Neuronal stem cell (in vitro differentiated cells): Measurements from ENCODE around the gene GXYLT2.

ENCODE experiments used
- DNase-seq: peaks from one replicate; pipeline ENCODE4 v3.0.0-alpha.2; 2013; ENCODE audit warnings: low spot score
- H2AFZ ChIP-seq: one replicate; pipeline ENCODE4 v1.6.1; 2013; ENCODE audit warnings: mild to moderate bottlenecking, low read length, inconsistent platforms
- H2AK5ac ChIP-seq: 2 replicates; pipeline ENCODE4 v1.6.1; 2013; ENCODE audit warnings: low read depth, mild to moderate bottlenecking, inconsistent platforms, low read length, moderate library complexity, mixed read lengths
- H2BK120ac ChIP-seq: 2 replicates; pipeline ENCODE4 v1.6.1; 2013; ENCODE audit warnings: low read depth, mild to moderate bottlenecking, inconsistent platforms, low read length, moderate library complexity, mixed read lengths
- H2BK12ac ChIP-seq: one replicate; pipeline ENCODE4 v1.6.1; 2013; ENCODE audit warnings: low read length, inconsistent platforms
- H2BK15ac ChIP-seq: 2 replicates; pipeline ENCODE4 v1.6.1; 2013; ENCODE audit warnings: mild to moderate bottlenecking, low read length, inconsistent platforms, mixed read lengths
- H2BK5ac ChIP-seq: one replicate; pipeline ENCODE4 v1.6.1; 2013; ENCODE audit warnings: inconsistent platforms, mild to moderate bottlenecking, low read length, moderate library complexity
- H3K14ac ChIP-seq: one replicate; pipeline ENCODE4 v1.6.1; 2013; ENCODE audit warnings: low read length, inconsistent platforms
- H3K18ac ChIP-seq: 2 replicates; pipeline ENCODE4 v1.6.1; 2013; ENCODE audit warnings: low read length, inconsistent platforms
- H3K23ac ChIP-seq: 2 replicates; pipeline ENCODE4 v1.6.1; 2013; ENCODE audit warnings: low read depth, mild to moderate bottlenecking, mixed read lengths, low read length, inconsistent platforms; ENCODE audit not compliant: poor library complexity
- H3K27ac ChIP-seq: replicated peaks from 3 replicates; pipeline ENCODE4 v1.5.1; 2013; ENCODE audit warnings: low read length, inconsistent platforms
- H3K27me3 ChIP-seq, 3 experiments: 2 replicates each; pipeline ENCODE4 v1.6.1; 2013; ENCODE audit warnings: low read length in 3 of 3, mild to moderate bottlenecking in 2 of 3, inconsistent platforms in 1 of 3, low read depth in 1 of 3, mixed read lengths in 1 of 3, moderate library complexity in 1 of 3; ENCODE audit not compliant: control insufficient read depth in 3 of 3, insufficient read depth in 3 of 3
- H3K36me3 ChIP-seq, 2 donors: replicated peaks in 1 of 2; 2 replicates each; pipeline ENCODE4 v1.6.1; 2013; ENCODE audit warnings: low read length in 2 of 2; ENCODE audit not compliant: control insufficient read depth in 2 of 2, insufficient read depth in 2 of 2
- H3K4ac ChIP-seq: 2 replicates; pipeline ENCODE4 v1.6.1; 2013; ENCODE audit warnings: inconsistent platforms, mild to moderate bottlenecking, low read length, moderate library complexity
- H3K4me1 ChIP-seq, 2 donors: 1 replicate in 1 of 2; 2 replicates in 1 of 2; pipeline ENCODE4 v1.6.1; 2013; ENCODE audit warnings: low read length in 2 of 2, low read depth in 1 of 2; ENCODE audit not compliant: control insufficient read depth in 2 of 2, insufficient read depth in 1 of 2
- H3K4me2 ChIP-seq: one replicate; pipeline ENCODE4 v1.6.1; 2013; ENCODE audit warnings: mild to moderate bottlenecking, low read length, inconsistent platforms; ENCODE audit not compliant: insufficient read depth, poor library complexity, severe bottlenecking
- H3K4me3 ChIP-seq, 2 donors: 2 replicates each; pipeline ENCODE4 v1.5.1; 2013; ENCODE audit warnings: low read length in 2 of 2, mild to moderate bottlenecking in 2 of 2, inconsistent platforms in 1 of 2, moderate library complexity in 1 of 2
- H3K79me1 ChIP-seq: one replicate; pipeline ENCODE4 v1.6.1; 2013; ENCODE audit warnings: low read depth, mild to moderate bottlenecking, inconsistent platforms, low read length, moderate library complexity
- H3K9ac ChIP-seq: one replicate; pipeline ENCODE4 v1.6.1; 2013; ENCODE audit warnings: mild to moderate bottlenecking, low read depth, low read length, inconsistent platforms; ENCODE audit not compliant: poor library complexity
- H3K9me3 ChIP-seq, 2 donors: replicated peaks in 1 of 2; 2 replicates each; pipeline versions ENCODE3 to v1.6.1; 2013; ENCODE audit warnings: low read length in 2 of 2, mild to moderate bottlenecking in 2 of 2, inconsistent platforms in 1 of 2, low read depth in 1 of 2, mixed read lengths in 1 of 2, moderate library complexity in 1 of 2; ENCODE audit not compliant: control insufficient read depth in 2 of 2, insufficient read depth in 1 of 2
- H4K8ac ChIP-seq: one replicate; pipeline ENCODE4 v1.6.1; 2013; ENCODE audit warnings: low read depth, mild to moderate bottlenecking, inconsistent platforms, low read length, moderate library complexity
- H4K91ac ChIP-seq: one replicate; pipeline ENCODE4 v1.6.1; 2013; ENCODE audit warnings: low read length, low read depth, mild to moderate bottlenecking, inconsistent platforms; ENCODE audit not compliant: poor library complexity
- WGBS, 2 donors: extraction: QIAGEN DNeasy Blood & Tissue Kit; methylation state at CpG; one replicate each; pipeline ENCODE4 v1.1.7; 2013; ENCODE audit warnings: missing lambda C conversion rate in 2 of 2, mixed read lengths in 1 of 2; ENCODE audit not compliant: insufficient read length in 2 of 2, insufficient replicate concordance in 1 of 2; ENCODE audit errors: extremely low coverage in 2 of 2; 5-methylcytosine and 5-hydroxymethylcytosine counted together

GXYLT2 gene

DNA sequence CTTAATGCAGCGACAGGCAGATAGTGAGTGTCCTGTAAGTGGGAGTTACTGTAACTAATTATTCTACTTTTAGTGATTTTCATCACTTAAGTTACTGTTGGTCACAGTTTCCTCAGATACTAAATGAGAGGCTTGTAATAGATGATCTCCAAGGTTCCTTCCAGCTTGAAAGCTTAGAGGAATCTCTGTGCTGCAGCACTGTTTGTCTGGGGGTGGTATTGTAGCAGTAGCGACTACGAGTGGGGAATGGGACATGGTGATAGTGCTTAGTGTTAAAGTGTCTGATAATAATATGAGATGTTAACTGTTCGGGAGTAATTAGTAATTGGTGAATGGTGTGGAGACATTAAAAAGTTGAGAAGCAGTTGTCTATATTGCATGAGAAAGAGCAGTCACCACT is 121.2 kb downstream of the GXYLT2 start:
- Histone ChIP-seq H3K79me1 (no peaks in the 10 kb centered on the region), H2BK5ac (no peak overlapping the region), H3K4ac (no peak overlapping the region), H2BK120ac (no peak overlapping the region), H3K18ac (no peak overlapping the region), H3K9me3 (peaks cover 0 to 6% of the 10 kb centered on the region in 2 donors), H3K36me3 (peaks cover 4 to 94% of the 10 kb centered on the region in 2 donors), H3K27ac (no peak overlapping the region), H2AK5ac (no peak overlapping the region), H2BK12ac (no peak overlapping the region), H3K4me3 (no peak overlapping the region), H4K8ac (no peak overlapping the region), H3K14ac (no peak overlapping the region), H3K9ac (no peak overlapping the region), H2AFZ (no peak overlapping the region), H2BK15ac (no peak overlapping the region), H3K4me2 (no peak overlapping the region), H4K91ac (no peak overlapping the region), H3K27me3 (no peaks in the 10 kb centered on the region), H3K23ac (no peak overlapping the region), H3K4me1 (no peaks in the 10 kb centered on the region)
- DNase-seq, result no peak
- WGBS, 2 donors, result 100% methylated on average over 2 of the region's 4 CpGs; no CpG with 5 or more reads in 1 of the 2 donors

DNA sequence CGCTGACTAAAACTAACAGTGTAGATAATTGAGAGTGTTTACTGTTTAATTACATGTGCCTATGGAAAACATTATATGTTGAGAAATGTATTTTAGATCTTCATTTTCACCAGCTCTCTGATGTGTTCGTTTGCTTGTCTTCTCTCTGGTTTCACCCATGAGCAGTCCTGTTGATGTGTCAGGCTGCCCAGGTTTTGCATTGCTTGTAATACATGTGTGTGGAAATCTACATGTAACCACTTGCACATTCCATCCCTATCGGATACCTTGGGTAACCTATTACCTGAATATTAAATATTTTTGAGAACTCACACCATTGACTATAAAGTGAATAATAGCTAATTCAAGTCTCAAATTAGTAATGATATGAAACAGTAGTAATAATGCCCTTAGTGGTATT is 121.9 kb downstream of the GXYLT2 start:
- Histone ChIP-seq H2AK5ac (no peak overlapping the region), H3K9ac (no peak overlapping the region), H3K18ac (no peak overlapping the region), H4K8ac (no peak overlapping the region), H2AFZ (no peak overlapping the region), H3K4me3 (no peak overlapping the region), H3K23ac (no peak overlapping the region), H3K27me3 (no peaks in the 10 kb centered on the region), H3K27ac (no peak overlapping the region), H3K36me3 (peaks cover 3 to 93% of the 10 kb centered on the region in 2 donors), H2BK15ac (no peak overlapping the region), H3K14ac (no peak overlapping the region), H3K4me2 (no peak overlapping the region), H3K4ac (no peak overlapping the region), H2BK120ac (no peak overlapping the region), H2BK12ac (no peak overlapping the region), H3K4me1 (no peaks in the 10 kb centered on the region), H2BK5ac (no peak overlapping the region), H3K79me1 (no peaks in the 10 kb centered on the region), H4K91ac (no peak overlapping the region), H3K9me3 (peaks cover 0 to 6% of the 10 kb centered on the region in 2 donors)
- no CpG with 5 or more reads among the region's 3 CpGs for WGBS, 2 donors
- DNase-seq, result no peak

DNA sequence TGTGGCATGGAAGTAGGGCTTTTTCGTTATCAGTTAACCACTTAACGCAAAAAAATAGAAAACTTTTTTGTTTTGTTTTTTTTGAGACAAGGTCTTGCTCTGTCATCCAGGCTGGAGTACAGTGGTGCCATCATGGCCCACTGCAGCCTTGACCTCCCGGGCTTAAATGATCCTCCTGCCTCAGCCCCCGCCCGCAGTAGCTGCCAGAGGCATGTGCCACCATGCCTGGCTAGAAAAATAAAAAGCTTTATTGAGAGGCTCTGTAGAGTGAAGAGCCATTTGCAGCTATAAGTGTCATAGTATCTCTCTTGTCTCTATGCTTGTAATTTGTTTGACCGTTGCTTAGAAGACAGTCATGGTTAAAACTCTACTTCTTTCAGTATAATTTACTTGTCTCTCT is 122.3 kb downstream of the GXYLT2 start:
- Histone ChIP-seq H3K36me3 (peaks cover 3 to 93% of the 10 kb centered on the region in 2 donors), H4K8ac (no peak overlapping the region), H2BK12ac (no peak overlapping the region), H3K9ac (no peak overlapping the region), H2BK15ac (no peak overlapping the region), H3K14ac (no peak overlapping the region), H3K9me3 (peaks cover 0 to 6% of the 10 kb centered on the region in 2 donors), H3K18ac (no peak overlapping the region), H3K79me1 (no peaks in the 10 kb centered on the region), H3K4me3 (no peak overlapping the region), H3K23ac (no peak overlapping the region), H3K27ac (no peak overlapping the region), H3K27me3 (no peaks in the 10 kb centered on the region), H2AK5ac (no peak overlapping the region), H2BK120ac (no peak overlapping the region), H4K91ac (no peak overlapping the region), H2AFZ (no peak overlapping the region), H2BK5ac (no peak overlapping the region), H3K4me2 (no peak overlapping the region), H3K4ac (no peak overlapping the region), H3K4me1 (no peaks in the 10 kb centered on the region)
- no CpG with 5 or more reads among the region's 6 CpGs for WGBS, 2 donors
- DNase-seq, result no peak

DNA sequence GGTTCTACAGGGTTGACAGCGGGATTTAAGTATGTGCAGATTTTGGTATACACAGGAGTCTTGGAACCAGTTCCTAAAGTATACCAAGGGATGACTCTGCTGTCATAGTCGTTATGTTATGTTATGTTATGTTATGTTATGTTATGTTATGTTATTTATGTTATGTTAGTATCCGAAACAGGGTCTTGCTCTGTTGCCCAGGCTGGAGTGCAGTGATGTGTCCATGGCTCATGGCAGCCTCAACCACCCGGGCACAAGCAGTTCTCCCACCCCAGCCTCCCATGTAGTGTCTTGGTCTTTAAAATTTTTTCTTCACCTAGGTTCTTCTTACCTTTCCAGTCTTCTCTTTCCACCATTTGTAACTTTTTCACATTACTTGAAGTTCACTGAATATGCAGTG is 130.5 kb downstream of the GXYLT2 start:
- no CpG with 5 or more reads among the region's 4 CpGs for WGBS, 2 donors
- Histone ChIP-seq H2BK12ac (no peak overlapping the region), H3K4me3 (no peak overlapping the region), H3K9me3 (no peaks in the 10 kb centered on the region), H2BK15ac (no peak overlapping the region), H3K14ac (no peak overlapping the region), H3K23ac (no peak overlapping the region), H3K4me1 (no peaks in the 10 kb centered on the region), H3K4me2 (no peak overlapping the region), H2AK5ac (no peak overlapping the region), H2BK5ac (no peak overlapping the region), H4K8ac (no peak overlapping the region), H3K27ac (no peak overlapping the region), H4K91ac (no peak overlapping the region), H2BK120ac (no peak overlapping the region), H3K4ac (no peak overlapping the region), H3K27me3 (no peaks in the 10 kb centered on the region), H3K9ac (no peak overlapping the region), H3K18ac (no peak overlapping the region), H2AFZ (no peak overlapping the region), H3K36me3 (peaks cover 0 to 62% of the 10 kb centered on the region in 2 donors), H3K79me1 (no peaks in the 10 kb centered on the region)
- DNase-seq, result no peak
